Heart left ventricle (tissue), 13 donors: Measurements from ENCODE around the gene MAP3K3.
A peak's percentile ranks its signal among the peaks of the same experiment; 100 is the strongest.

Source experiments
- POLR2A ChIP-seq, 2 donors: fragments of 450-650 bp; IDR thresholded peaks; one replicate each; pipeline ENCODE4 v1.6.1; 2017; ENCODE audit warnings: antibody characterized with exemption in 2 of 2, mild to moderate bottlenecking in 2 of 2, moderate library complexity in 2 of 2
- TF ChIP-seq, protein P1 (sequence below), 12 donors: fragments of 200-600 bp; sonication (generic) in 4 of 12; IDR thresholded peaks; one replicate each; pipeline versions ENCODE4 v1.5.0 to v1.8.0; 2018 to 2022; ENCODE audit warnings: antibody characterized with exemption in 12 of 12, mild to moderate bottlenecking in 5 of 12
- donor health status: ischemic (EF 13 %, LVEDD 7.1; RV severe dilation, severe dysfunction).
- donor health status: DM: no; HTN: yes; CAD: no.
- donor health status: DM: no; HTN: no; CAD: no.
- donor health status: ischemic (EF 25% LVEDD 6.9; RV normal size, moderate dysfunction).
- donor health status: ischemic (EF 25% LVEDD 5.7; RV mildly dilated, moderate dysfunction).
- donor health status: ischemic (EF 35%, LVEDD 5.7; RV mildly dilated, moderate dysfunction).
- donor health status: nonischemic (EF 11% LVEDD 7.7; RV severe dilation, severe dysfunction).
- donor health status: DM: yes; HTN: yes; CAD: no.
- donor health status: PGD.
- donor health status: ischemic (EF 29% LVEDD 5.4; RV normal size, mild dysfunction).
- donor health status: nonischemic (EF 23%, LVEDD 6.1; RV moderate dilation, normal function).

GRCh38 chr17:63741408-63742173, 119.4 kb downstream of the MAP3K3 start, which contains the start of gene STRADA:
- peak; percentile 9 to 86 for TF ChIP-seq POLR2A (IDR thresholded peaks at IDR 0.05)
- TF ChIP-seq, protein P1, sequence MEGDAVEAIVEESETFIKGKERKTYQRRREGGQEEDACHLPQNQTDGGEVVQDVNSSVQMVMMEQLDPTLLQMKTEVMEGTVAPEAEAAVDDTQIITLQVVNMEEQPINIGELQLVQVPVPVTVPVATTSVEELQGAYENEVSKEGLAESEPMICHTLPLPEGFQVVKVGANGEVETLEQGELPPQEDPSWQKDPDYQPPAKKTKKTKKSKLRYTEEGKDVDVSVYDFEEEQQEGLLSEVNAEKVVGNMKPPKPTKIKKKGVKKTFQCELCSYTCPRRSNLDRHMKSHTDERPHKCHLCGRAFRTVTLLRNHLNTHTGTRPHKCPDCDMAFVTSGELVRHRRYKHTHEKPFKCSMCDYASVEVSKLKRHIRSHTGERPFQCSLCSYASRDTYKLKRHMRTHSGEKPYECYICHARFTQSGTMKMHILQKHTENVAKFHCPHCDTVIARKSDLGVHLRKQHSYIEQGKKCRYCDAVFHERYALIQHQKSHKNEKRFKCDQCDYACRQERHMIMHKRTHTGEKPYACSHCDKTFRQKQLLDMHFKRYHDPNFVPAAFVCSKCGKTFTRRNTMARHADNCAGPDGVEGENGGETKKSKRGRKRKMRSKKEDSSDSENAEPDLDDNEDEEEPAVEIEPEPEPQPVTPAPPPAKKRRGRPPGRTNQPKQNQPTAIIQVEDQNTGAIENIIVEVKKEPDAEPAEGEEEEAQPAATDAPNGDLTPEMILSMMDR (IDR thresholded peaks at IDR 0.05) = peak in 1 of 12 donors; percentile 6
